ENCODE results near the gene ERC2. TPM values are rescaled to one million over a fixed set of nuclear protein-coding genes. Genes with fewer than 3 reads are reported as not detected.

Gene ERC2
- total and polyA plus RNA-seq, 2 of the 8 experiments (the other 6 are each of a cell fraction or from before 2014, with no cell fraction given), result 16.4 to 22.8 TPM

DNA sequence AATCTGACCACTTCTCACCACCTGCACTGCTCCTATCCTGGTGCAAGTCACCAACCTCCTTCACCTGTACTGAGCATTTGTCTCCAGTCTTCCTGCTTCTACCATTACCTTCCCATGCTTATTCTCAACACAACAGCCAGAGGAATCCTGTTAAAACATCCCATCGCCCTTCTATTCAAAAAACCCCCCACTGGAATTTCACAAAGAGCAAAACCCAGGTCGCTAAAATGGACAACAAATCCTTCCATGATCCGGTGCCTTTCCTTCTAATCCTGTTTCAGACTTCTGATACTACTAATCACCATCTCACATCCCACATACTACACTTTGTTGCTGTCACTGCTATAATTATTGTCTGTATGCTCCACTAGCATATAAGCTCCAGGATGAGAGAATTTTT, 85.2 kb downstream of the ERC2 start (continued):
- no peak for TF ChIP-seq NANOG (IDR thresholded peaks at IDR 0.05; ENCODE audit: insufficient read depth, low read depth, low read length, poor library complexity, severe bottlenecking)
- TF ChIP-seq SRF (IDR thresholded peaks at IDR 0.05; ENCODE audit: low read depth, low read length), result no peak
- no peak for TF ChIP-seq CHD1 (IDR thresholded peaks at IDR 0.05; ENCODE audit: low read depth, low read length)
- TF ChIP-seq, protein P1, sequence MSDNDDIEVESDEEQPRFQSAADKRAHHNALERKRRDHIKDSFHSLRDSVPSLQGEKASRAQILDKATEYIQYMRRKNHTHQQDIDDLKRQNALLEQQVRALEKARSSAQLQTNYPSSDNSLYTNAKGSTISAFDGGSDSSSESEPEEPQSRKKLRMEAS (IDR thresholded peaks at IDR 0.05), result no peak

All from H1 (cell line).